ENCODE measurements around the gene CERS6.

The CERS6 gene

DNA sequence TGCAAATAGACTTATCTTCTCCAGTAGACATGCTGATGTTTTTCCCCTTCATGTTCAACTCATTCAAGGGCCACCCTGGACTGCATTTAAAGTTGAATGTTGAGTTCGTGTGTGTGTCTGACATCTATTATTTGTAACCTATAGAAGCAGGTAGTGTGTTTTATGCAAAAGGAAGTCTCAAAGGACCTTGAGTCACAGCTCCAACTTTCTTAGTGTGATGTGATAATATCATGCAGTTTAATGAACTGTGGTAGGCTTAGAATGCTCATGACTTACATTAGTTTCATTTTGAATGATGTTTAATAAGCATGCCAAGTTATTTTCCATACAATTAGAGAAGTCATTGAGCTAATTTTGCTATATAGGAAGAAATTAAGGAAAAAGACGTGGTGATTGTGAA lies 67.9 kb downstream of the CERS6 start:
- H3K4me3 ChIP-seq, result no peak overlapping the region
- TF ChIP-seq EZH2 (IDR thresholded peaks at IDR 0.05) (no peak), POLR2AphosphoS5 (IDR thresholded peaks at IDR 0.05; ENCODE audit: borderline replicate concordance, low read depth, low read length) (no peak)
- no peaks in the 10 kb centered on the region for H3K36me3 ChIP-seq (ENCODE audit: insufficient read depth, low read length)
- H3K27ac ChIP-seq, result no peak overlapping the region
- H3K9ac ChIP-seq (ENCODE audit: insufficient read length), result no peak overlapping the region
- DNase-seq (ENCODE audit: low read depth, low spot score), result no peak
- H3K9me3 ChIP-seq (ENCODE audit: low read depth, low read length), result no peaks in the 10 kb centered on the region

DNA sequence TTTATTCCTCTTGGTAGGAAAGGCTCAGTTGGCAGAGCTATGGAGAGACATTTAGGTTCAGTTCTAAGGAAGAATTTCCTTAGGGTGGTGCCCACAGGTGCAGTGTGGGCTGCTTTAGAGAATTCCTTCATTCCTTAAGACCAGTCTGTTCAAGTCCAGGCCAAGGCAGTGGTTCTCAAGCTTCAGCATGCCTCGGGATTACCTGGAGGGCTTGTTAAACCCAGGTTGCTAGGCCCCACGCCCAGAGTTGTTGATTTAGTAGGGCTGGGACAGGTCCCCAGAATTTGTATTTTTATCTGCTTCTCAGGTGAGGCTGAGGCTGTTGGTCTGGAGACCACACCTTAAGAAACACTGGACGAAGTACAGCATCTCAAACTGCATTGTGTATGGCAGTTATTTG lies 68.9 kb downstream of the CERS6 start:
- H3K9me3 ChIP-seq (ENCODE audit: low read depth, low read length), result no peaks in the 10 kb centered on the region
- no peak overlapping the region for H3K9ac ChIP-seq (ENCODE audit: insufficient read length)
- no peak overlapping the region for H3K27ac ChIP-seq
- H3K4me3 ChIP-seq, result no peak overlapping the region
- DNase-seq (ENCODE audit: low read depth, low spot score), result no peak
- H3K36me3 ChIP-seq (ENCODE audit: insufficient read depth, low read length), result no peaks in the 10 kb centered on the region
- TF ChIP-seq POLR2AphosphoS5 (IDR thresholded peaks at IDR 0.05; ENCODE audit: borderline replicate concordance, low read depth, low read length), result no peak
- TF ChIP-seq EZH2 (IDR thresholded peaks at IDR 0.05), result no peak
- TF ChIP-seq FOXP2 (optimal IDR thresholded peaks at IDR 0.05; ENCODE audit: control extremely low read depth, extremely low read length, insufficient read depth), result no peak

DNA sequence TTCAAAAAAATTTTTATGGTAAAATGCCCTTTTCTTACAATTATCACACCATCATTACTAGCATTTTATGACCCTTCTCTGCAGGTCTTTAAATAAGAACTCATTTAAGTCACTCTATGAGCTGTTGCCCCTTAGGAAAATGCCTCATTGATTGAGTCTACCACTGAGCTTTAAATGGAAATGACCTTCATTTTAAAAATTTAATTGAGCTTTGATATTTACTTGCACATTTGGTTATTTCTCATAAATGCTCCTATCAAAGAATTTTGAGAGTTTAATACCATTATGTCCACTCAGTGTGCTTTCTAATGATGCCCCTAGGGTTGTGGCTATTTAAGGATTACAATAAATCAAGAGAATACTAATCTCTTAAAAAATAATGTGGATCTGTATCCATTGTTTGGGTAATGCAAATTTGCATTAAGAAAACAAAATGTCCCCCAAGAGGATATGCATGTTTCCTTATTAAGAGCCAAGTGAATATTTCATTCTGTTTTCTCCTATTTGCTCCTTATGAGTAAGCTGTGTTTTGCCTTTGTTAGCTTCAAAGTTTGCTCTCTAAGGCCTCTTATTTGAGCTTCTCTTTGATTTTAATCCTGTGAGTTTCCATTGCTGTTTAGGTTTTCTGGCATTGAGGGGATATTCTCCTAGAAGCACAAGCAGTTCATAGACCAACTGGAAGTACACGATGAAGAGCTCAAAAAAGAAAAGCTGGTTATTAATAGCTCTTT lies 69.8 kb downstream of the CERS6 start:
- no peak for DNase-seq (ENCODE audit: low read depth, low spot score)
- no peak for TF ChIP-seq FOXP2 (optimal IDR thresholded peaks at IDR 0.05; ENCODE audit: control extremely low read depth, extremely low read length, insufficient read depth)
- TF ChIP-seq POLR2AphosphoS5 (IDR thresholded peaks at IDR 0.05; ENCODE audit: borderline replicate concordance, low read depth, low read length), result no peak
- no peak for TF ChIP-seq EZH2 (IDR thresholded peaks at IDR 0.05)
- no peaks in the 10 kb centered on the region for H3K9me3 ChIP-seq (ENCODE audit: low read depth, low read length)
- no peak overlapping the region for H3K9ac ChIP-seq (ENCODE audit: insufficient read length)
- no peaks in the 10 kb centered on the region for H3K36me3 ChIP-seq (ENCODE audit: insufficient read depth, low read length)
- H3K27ac ChIP-seq, result no peak overlapping the region
- no peak overlapping the region for H3K4me3 ChIP-seq

DNA sequence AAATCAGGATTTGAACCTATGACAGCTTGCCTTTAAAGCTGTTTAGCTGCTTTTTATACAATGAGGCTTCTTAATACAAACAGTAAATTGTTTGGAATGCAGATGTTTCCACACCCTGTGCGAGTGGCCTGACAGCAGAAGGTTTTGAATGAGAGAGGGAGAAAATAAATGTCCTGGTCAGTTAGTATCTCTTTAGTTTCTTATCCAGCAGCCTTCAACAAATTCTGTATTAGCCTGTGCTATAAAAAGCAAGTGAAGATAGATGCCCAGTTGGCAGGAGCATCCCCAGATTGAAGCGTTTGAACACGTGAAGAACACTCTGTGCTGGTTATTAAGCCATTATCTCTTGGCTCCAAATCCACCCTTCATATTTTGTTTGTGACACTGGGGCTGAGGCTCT lies 70.6 kb downstream of the CERS6 start:
- TF ChIP-seq POLR2AphosphoS5 (IDR thresholded peaks at IDR 0.05; ENCODE audit: borderline replicate concordance, low read depth, low read length), result no peak
- TF ChIP-seq EZH2 (IDR thresholded peaks at IDR 0.05), result no peak
- TF ChIP-seq FOXP2 (optimal IDR thresholded peaks at IDR 0.05; ENCODE audit: control extremely low read depth, extremely low read length, insufficient read depth), result no peak
- Histone ChIP-seq H3K36me3 (ENCODE audit: insufficient read depth, low read length) (no peaks in the 10 kb centered on the region), H3K9me3 (ENCODE audit: low read depth, low read length) (no peaks in the 10 kb centered on the region), H3K4me3 (no peak overlapping the region), H3K9ac (ENCODE audit: insufficient read length) (no peak overlapping the region), H3K27ac (no peak overlapping the region)
- DNase-seq (ENCODE audit: low read depth, low spot score), result no peak

DNA sequence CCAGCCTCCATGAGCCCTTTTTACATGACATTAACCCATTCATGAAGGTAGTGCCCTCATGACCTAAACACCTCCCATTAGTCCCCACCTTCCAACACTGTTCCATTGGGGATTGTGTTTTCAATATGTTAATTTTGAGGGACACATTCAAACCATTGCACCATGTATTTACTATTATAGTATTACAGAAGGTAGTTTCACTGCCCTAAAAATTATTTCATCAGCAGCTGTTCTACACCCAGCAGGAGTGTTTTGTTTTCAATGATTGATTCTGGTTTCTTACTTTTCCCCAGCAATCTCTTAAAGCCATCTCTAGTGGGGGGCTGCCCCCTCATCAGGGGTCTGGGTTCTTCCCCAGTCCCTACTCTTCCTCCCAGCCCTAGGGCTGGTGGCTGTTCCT lies 71.9 kb downstream of the CERS6 start:
- no peak overlapping the region for H3K27ac ChIP-seq
- no peaks in the 10 kb centered on the region for H3K36me3 ChIP-seq (ENCODE audit: insufficient read depth, low read length)
- DNase-seq (ENCODE audit: low read depth, low spot score), result no peak
- TF ChIP-seq FOXP2 (optimal IDR thresholded peaks at IDR 0.05; ENCODE audit: control extremely low read depth, extremely low read length, insufficient read depth) (no peak), POLR2AphosphoS5 (IDR thresholded peaks at IDR 0.05; ENCODE audit: borderline replicate concordance, low read depth, low read length) (no peak), EZH2 (IDR thresholded peaks at IDR 0.05) (no peak)
- no peak overlapping the region for H3K4me3 ChIP-seq
- no peak overlapping the region for H3K9ac ChIP-seq (ENCODE audit: insufficient read length)
- no peaks in the 10 kb centered on the region for H3K9me3 ChIP-seq (ENCODE audit: low read depth, low read length)

DNA sequence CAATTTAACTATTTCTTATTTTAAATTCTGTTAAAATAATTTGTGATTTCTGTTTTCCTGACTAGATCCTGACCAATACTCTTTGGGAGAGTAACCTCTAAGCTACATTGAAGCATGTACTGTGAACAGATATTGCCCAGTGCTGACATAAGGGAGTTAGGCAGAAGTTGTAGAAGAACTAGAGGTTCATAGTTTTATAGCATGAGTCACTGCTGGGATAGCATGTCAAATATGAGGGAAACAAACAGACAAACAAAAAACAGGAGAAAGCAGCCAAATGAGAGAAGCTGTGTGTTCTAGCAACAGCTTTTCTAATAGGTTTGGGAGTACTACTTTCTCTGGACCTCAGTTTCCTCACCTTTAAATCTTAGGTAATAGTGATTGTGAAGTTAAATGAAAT lies 72.4 kb downstream of the CERS6 start:
- DNase-seq (ENCODE audit: low read depth, low spot score), result no peak
- Histone ChIP-seq H3K9ac (ENCODE audit: insufficient read length) (no peak overlapping the region), H3K4me3 (no peak overlapping the region), H3K9me3 (ENCODE audit: low read depth, low read length) (no peaks in the 10 kb centered on the region), H3K36me3 (ENCODE audit: insufficient read depth, low read length) (no peaks in the 10 kb centered on the region), H3K27ac (no peak overlapping the region)
- no peak for TF ChIP-seq EZH2 (IDR thresholded peaks at IDR 0.05)
- no peak for TF ChIP-seq FOXP2 (optimal IDR thresholded peaks at IDR 0.05; ENCODE audit: control extremely low read depth, extremely low read length, insufficient read depth)
- no peak for TF ChIP-seq POLR2AphosphoS5 (IDR thresholded peaks at IDR 0.05; ENCODE audit: borderline replicate concordance, low read depth, low read length)

DNA sequence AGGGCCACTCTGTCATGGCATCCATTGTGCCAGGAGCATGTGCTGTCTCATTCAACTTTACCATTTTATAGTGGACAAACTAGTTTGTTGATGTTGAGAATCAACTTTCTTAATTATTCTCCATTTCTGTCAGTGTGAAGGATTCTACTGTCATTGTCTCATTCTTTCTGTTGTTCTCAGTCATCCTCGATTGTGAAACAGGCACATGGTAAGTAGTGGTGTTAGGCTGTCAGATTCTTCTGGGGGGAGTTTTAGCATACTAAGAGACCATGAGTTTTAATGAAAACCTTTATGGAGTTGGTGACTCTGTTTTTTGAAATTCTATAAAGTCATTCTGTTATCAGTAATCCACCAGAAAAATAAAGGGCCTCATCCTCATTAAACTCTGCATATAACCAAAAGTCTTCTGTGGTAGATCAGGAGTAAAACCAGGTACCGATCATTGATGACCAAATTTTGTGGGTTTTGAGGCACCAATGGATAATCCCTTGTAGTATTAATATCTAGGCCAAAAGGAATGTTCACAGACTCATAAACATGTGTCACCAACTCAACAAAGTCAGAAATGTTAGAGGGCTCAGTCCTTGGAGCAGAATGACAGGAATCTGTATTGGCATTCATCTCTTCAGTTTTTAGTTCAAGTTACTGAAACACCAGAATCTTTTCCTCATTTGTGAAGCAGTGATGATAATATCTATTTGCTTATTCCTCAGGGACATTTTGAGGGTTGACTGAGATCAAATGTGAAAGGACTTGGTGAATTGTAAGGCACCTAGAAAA lies 73.2 kb downstream of the CERS6 start:
- Histone ChIP-seq H3K9ac (ENCODE audit: insufficient read length) (no peak overlapping the region), H3K36me3 (ENCODE audit: insufficient read depth, low read length) (no peaks in the 10 kb centered on the region)

DNA sequence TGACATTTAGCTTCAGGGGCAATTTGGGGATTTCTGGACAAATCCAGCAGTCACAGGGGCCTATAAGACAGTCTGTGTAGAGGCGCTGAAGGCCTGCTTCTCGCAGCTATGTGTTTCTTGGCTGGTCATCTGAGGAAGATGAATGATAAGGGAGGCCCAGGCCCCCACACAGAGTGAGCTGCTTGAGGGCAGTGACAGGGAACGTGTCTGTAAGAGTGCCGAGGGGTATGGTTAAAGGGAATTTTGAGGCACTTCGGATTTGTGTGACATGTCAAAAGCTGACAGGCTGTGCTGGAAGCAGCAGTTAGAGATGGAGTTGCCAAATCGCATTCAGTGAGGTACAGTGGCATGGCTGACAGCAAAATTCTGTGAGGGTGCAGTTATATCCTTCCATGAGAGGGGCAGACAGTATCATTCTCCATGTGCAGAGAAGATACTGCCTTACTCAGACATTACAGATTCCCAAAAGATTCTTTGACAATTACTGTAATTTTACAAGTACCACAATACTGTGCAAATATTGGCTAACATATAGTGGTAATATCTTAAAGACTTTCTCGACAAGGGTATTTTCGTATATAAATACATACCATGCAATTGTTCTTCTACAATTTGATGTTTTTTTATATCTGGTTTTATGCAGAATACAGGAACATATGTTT lies 74.0 kb downstream of the CERS6 start:
- no peaks in the 10 kb centered on the region for H3K9me3 ChIP-seq (ENCODE audit: low read depth, low read length)
- no peak for DNase-seq (ENCODE audit: low read depth, low spot score)
- no peak overlapping the region for H3K9ac ChIP-seq (ENCODE audit: insufficient read length)
- H3K4me3 ChIP-seq, result no peak overlapping the region
- H3K27ac ChIP-seq, result no peak overlapping the region
- no peaks in the 10 kb centered on the region for H3K36me3 ChIP-seq (ENCODE audit: insufficient read depth, low read length)
- no peak for TF ChIP-seq POLR2AphosphoS5 (IDR thresholded peaks at IDR 0.05; ENCODE audit: borderline replicate concordance, low read depth, low read length)
- TF ChIP-seq FOXP2 (optimal IDR thresholded peaks at IDR 0.05; ENCODE audit: control extremely low read depth, extremely low read length, insufficient read depth), result no peak
- no peak for TF ChIP-seq EZH2 (IDR thresholded peaks at IDR 0.05)

More for the DNA sequence above, 73.2 kb downstream of the CERS6 start:
- Histone ChIP-seq H3K9me3 (ENCODE audit: low read depth, low read length) (no peaks in the 10 kb centered on the region), H3K4me3 (no peak overlapping the region), H3K27ac (no peak overlapping the region)
- DNase-seq (ENCODE audit: low read depth, low spot score), result no peak
- TF ChIP-seq EZH2 (IDR thresholded peaks at IDR 0.05), result no peak
- no peak for TF ChIP-seq POLR2AphosphoS5 (IDR thresholded peaks at IDR 0.05; ENCODE audit: borderline replicate concordance, low read depth, low read length)
- no peak for TF ChIP-seq FOXP2 (optimal IDR thresholded peaks at IDR 0.05; ENCODE audit: control extremely low read depth, extremely low read length, insufficient read depth)

All from SK-N-MC (cell line).